Panc1 (cell line): ENCODE results near the gene MAN1A1. TPM values are rescaled to one million over a fixed set of nuclear protein-coding genes. Genes with fewer than 3 reads are reported as not detected.

Experiments
- ATAC-seq: fragments of 200-7000 bp; cut with Tn5 transposase; 2 replicates; pipeline ENCODE4 v1.9.1; 2020; ENCODE audit warnings: mild to moderate bottlenecking, moderate library complexity
- BruUV-seq: library from RNA; stranded (reverse); fragments of 400-500 nt; replicated peaks from 2 replicates; lab custom pipeline; 2021; lab: Mats Ljungman, UMichigan
- CTCF ChIA-PET: fragments of 300-600 bp; sonication (Branson Sonifier 250); formaldehyde crosslinking; loops from one replicate; lab custom pipeline; 2022; ENCODE audit warnings: antibody characterized with exemption; lab: Charles Lee
- POLR2A ChIA-PET: fragments of 300-600 bp; sonication (Branson Sonifier 250); formaldehyde crosslinking; loops from one replicate; lab custom pipeline; 2022; ENCODE audit warnings: antibody characterized with exemption; lab: Charles Lee
- DNase-seq: peaks from one replicate; pipeline ENCODE4 v3.0.0-alpha.2; 2010; ENCODE audit warnings: low read depth, low spot score
- H3K27ac ChIP-seq: 2 replicates; pipeline ENCODE4 v1.5.1; 2011; ENCODE audit warnings: mild to moderate bottlenecking, low read length, inconsistent platforms
- H3K27me3 ChIP-seq: fragments of 200-500 bp; sonication (Bioruptor generic); 2 replicates; pipeline ENCODE4 v1.6.0; 2014; ENCODE audit warnings: low read length, inconsistent platforms; ENCODE audit not compliant: control insufficient read depth, insufficient read depth
- H3K36me3 ChIP-seq: fragments of 200-500 bp; sonication (Bioruptor generic); 2 replicates; pipeline ENCODE4 v1.5.1; 2014; ENCODE audit warnings: inconsistent platforms, mild to moderate bottlenecking, low read length, moderate library complexity; ENCODE audit not compliant: control insufficient read depth, insufficient read depth
- H3K4me1 ChIP-seq: 2 replicates; pipeline ENCODE4 v1.5.1; 2011; ENCODE audit warnings: inconsistent platforms, mild to moderate bottlenecking, low read length, moderate library complexity; ENCODE audit not compliant: control insufficient read depth, insufficient read depth
- H3K4me3 ChIP-seq, 2 experiments: 2 replicates each; pipeline ENCODE4 v1.5.1; 2011 to 2012; ENCODE audit warnings: low read depth in 2 of 2, low read length in 2 of 2, mild to moderate bottlenecking in 2 of 2, inconsistent platforms in 1 of 2, moderate library complexity in 1 of 2
- H3K9me3 ChIP-seq: fragments of 200-500 bp; sonication (Bioruptor generic); 2 replicates; pipeline ENCODE4 v1.5.1; 2014; ENCODE audit warnings: low read depth, mild to moderate bottlenecking, inconsistent platforms, low read length, moderate library complexity; ENCODE audit not compliant: control insufficient read depth, insufficient read depth
- CTCF ChIP-seq: fragments of 450-650 bp; IDR thresholded peaks from 2 replicates; pipeline ENCODE4 v1.5.1; 2017; ENCODE audit warnings: mild to moderate bottlenecking
- POLR2AphosphoS5 ChIP-seq: IDR thresholded peaks from 2 replicates; pipeline ENCODE4 v1.6.1; 2012; ENCODE audit warnings: mild to moderate bottlenecking, low read depth, low read length, moderate library complexity
- REST ChIP-seq, 2 experiments: IDR thresholded peaks; 2 replicates each; pipeline ENCODE4 v1.6.1; 2011 to 2012; ENCODE audit warnings: low read depth in 2 of 2, control low read depth in 1 of 2, low read length in 1 of 2, mild to moderate bottlenecking in 1 of 2, moderate library complexity in 1 of 2; ENCODE audit not compliant: insufficient read depth in 1 of 2
- SIN3A ChIP-seq: IDR thresholded peaks from 2 replicates; pipeline ENCODE4 v1.6.1; 2012; ENCODE audit warnings: low read depth, mild to moderate bottlenecking, low read length, moderate library complexity, borderline replicate concordance; ENCODE audit not compliant: insufficient read depth
- TCF7L2 ChIP-seq: IDR thresholded peaks from 2 replicates; pipeline ENCODE4 v1.6.1; 2011; ENCODE audit warnings: mild to moderate bottlenecking, low read depth, low read length, inconsistent platforms
- in situ Hi-C: cut with HindIII; loops from 2 replicates; pipeline ENCODE4 v1.10.0; 2016; ENCODE audit warnings: low sequenced_read_pairs, low pct_unique_long_range_greater_than_20kb
- intact Hi-C: fragments of 100-400 bp; cut with micrococcal nuclease; formaldehyde crosslinking; loops from one replicate; pipeline ENCODE4 v1.10.0; 2022; ENCODE audit not compliant: unreplicated experiment
- total RNA-seq: library from RNA; stranded (reverse); gene quantifications from one replicate; pipeline ENCODE4 v1.2.1, GENCODE V29; 2021; ENCODE audit not compliant: unreplicated experiment

MAN1A1 gene
- total RNA-seq, 1 experiment from 2014 or later: 3.2 TPM

GRCh38 chr6:119348748-119349360 is 707 bp downstream of the MAN1A1 start:
- intact Hi-C loops: no loop called here
- DNase-seq: no peak
- TF ChIP-seq SIN3A: no peak
- no peak for TF ChIP-seq REST (IDR thresholded peaks at IDR 0.05; ENCODE audit: insufficient read depth in 1 of 2, low read depth in 2 of 2, low read length in 1 of 2)
- no peak for TF ChIP-seq CTCF
- TF ChIP-seq TCF7L2: no peak
- no peak for TF ChIP-seq POLR2AphosphoS5
- Histone ChIP-seq H3K27me3 (peaks cover 52% of the 10 kb centered on the region), H3K36me3 (peaks cover 7% of the 10 kb centered on the region; the same call in 1 of the 2 replicates), H3K27ac (no peak overlapping the region), H3K9me3 (no peaks in the 10 kb centered on the region), H3K4me3 (peak overlapping the region; percentile 56 to 65), H3K4me1 (peaks cover 11% of the 10 kb centered on the region)
- CTCF ChIA-PET: no interaction called here
- ATAC-seq: peak; percentile 41
- POLR2A ChIA-PET: no interaction called here
- in situ Hi-C loops: no loop called here
- BruUV-seq: no TSS peak

GRCh38 chr6:119348096-119348747 is 1.3 kb downstream of the MAN1A1 start:
- H3K9me3 ChIP-seq: no peaks in the 10 kb centered on the region
- CTCF ChIA-PET: no interaction called here
- peak; percentile 31; the same call in 1 of the 2 replicates for ATAC-seq
- POLR2A ChIA-PET: no interaction called here
- H3K4me1 ChIP-seq: peaks cover 11% of the 10 kb centered on the region
- no peak for DNase-seq
- H3K36me3 ChIP-seq: peaks cover 7% of the 10 kb centered on the region; the same call in 1 of the 2 replicates
- no peak overlapping the region for H3K27ac ChIP-seq
- intact Hi-C loops: no loop called here
- in situ Hi-C loops: no loop called here
- BruUV-seq: no TSS peak
- peaks cover 54% of the 10 kb centered on the region for H3K27me3 ChIP-seq
- peak; percentile 47 for TF ChIP-seq TCF7L2
- no peak for TF ChIP-seq CTCF
- peak overlapping the region; percentile 56 to 65 for H3K4me3 ChIP-seq
